8988T (cell line): ENCODE measurements around the gene ERVMER34-1.
A peak's percentile ranks its signal among the peaks of the same experiment; 100 is the strongest.

ENCODE experiments used
- DNase-seq: peaks from one replicate; pipeline ENCODE4 v3.0.0; 2011

ERVMER34-1 gene

DNA sequence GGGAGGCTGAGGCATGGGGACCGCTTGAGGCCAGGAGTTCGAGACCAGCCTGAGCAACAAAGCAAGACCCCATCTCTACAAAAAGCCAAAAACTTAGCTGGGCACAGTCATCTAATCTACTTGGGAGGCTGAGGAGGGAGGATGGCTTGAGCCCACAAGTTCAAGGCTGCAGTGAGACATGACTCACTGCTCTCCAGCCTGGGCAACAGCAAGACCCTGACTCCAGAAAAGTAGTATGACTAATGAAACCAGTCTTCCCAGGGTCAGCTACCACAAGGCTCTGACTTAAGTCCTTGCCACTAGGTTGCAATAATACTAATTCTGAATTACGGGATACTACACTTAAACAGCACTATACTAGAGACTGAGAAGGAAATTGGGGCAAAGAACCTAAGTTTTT is 33.1 kb downstream of the ERVMER34-1 start:
- no peak for DNase-seq

DNA sequence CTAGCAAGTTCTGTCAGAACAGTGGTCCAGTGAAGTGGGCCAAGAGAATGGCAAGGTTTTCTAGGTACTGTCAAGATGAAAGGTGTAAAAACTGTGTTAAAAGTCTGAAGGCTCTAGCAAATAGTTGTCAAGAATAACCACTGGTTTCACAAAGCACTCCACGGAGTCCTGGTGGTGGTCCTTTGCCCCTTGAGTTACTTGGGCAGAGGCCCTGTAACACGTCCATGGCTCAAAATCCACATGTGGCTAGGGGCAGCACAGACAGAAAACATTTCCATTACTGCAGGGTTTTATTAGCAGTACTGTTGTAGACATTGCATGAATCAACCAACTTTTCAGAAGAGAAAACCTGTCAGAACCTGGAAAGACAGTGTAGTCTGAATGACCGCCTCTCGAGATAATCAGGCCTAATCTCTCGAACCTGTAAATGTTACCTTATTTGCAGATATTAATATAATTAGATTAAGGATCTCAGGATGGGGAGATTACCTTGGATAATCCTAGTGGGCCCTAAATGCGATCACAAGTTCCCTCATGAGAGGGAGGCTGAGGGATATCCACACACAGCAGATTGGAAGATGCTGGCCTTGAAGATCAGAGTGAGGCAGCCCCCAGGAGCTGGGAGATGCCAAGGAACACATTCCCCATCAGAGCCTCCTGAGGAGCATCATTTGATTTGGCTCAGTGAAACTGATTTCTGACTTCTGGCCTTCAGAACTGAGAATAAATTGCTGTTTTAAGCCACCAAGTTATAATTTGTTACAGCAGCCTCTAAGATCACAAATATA is 34.7 kb downstream of the ERVMER34-1 start:
- DNase-seq: no peak

DNA sequence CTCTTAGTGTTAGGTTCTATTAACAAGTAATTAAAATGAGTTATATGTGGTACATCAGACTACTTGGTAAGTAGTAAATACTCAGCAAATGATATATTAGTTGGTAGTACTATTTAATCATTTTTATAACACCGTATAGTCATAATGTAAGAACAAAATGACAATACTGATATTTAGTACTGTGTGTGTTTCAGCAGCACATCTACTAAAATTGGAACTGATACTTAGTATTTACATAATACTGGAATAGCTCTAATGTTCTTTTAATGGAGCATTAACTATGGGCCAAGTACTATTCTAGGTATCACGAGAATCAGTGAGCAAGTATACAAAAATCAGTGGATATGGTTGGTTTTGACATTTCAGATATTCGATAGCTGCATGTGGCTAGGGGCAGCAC is 35.3 kb downstream of the ERVMER34-1 start:
- DNase-seq: no peak

DNA sequence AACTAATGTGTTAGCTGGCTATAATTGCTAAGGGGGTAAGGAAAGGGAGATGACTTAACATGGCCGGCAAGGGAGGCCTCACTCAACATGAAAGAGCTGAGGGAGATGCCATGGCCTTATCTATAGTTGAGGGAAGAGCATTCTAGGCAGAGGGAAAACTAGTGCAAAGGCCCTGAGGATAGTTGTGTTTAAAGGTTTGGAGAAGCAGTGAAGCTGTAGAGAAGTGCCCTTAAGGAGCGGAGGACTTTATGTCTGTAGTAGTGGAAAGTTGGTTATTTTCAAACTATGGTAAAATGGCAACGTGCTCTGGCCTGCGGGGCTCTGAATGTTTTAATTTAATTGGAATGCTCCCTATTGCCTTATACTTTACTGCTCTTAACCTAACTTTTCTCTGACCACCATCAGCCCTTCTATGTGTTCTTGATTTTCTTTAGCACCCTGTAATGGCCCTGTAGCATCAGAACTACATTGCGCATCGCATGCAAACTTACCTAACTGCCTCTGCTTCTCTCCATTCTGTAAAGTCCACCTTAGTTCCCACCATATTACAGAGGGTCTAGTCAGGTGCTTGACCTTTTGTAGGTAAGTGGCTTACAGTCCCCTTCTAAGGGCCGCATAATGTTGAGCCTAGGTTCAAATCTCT is 35.8 kb downstream of the ERVMER34-1 start:
- no peak for DNase-seq

DNA sequence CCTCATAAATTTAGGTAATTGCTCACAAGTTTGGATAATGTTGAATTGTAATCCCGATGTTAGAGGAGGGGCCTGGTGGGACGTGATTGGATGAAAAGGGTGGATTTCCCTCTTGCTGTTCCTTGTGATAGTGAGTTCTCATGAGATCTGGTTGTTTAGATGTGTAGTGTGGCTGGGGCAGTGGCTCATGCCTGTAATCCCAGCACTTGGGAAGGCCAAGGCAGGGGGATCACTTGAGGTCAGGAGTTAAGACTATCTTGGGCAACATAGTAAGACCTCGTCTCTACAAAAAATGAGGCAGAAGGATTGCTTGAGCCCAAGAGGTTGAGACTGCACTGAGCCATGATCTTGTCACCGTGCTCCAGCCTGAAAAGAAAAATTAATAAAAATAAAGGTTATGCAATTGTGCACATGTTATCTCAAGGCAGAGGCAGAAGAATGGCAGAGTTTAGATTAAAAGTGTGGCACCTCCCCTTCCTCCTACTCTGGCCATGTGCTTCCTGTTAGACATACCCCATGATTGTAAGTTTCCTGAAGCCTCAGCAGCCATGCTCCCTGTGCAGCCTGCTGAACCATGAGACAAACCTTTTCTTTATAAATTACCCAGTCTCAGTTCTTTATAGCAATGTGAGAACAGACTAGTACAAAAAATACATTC is 36.5 kb downstream of the ERVMER34-1 start:
- no peak for DNase-seq

DNA sequence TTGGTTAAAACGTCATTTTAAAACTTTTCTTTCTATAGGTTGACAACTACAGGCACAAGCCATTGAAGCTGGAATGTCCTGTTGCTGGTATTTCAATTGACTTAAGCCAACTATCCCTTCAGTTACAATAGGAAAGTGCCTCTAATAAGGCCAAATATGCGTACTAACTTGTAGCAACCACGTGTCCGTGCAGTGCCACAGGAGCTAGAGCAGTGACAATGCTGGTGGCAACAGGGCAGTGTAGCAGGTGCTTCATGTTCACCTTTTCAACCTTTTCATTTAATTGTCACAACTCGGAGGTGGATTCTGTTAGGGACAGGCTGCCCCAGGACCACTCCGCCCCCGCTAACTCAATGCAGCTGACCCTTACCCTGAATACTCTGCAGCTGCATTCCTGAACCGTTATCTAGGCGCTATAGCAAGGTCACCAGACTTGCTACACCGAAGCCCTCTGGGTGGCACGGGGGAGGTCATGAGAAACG is 37.7 kb downstream of the ERVMER34-1 start:
- no peak for DNase-seq

DNA sequence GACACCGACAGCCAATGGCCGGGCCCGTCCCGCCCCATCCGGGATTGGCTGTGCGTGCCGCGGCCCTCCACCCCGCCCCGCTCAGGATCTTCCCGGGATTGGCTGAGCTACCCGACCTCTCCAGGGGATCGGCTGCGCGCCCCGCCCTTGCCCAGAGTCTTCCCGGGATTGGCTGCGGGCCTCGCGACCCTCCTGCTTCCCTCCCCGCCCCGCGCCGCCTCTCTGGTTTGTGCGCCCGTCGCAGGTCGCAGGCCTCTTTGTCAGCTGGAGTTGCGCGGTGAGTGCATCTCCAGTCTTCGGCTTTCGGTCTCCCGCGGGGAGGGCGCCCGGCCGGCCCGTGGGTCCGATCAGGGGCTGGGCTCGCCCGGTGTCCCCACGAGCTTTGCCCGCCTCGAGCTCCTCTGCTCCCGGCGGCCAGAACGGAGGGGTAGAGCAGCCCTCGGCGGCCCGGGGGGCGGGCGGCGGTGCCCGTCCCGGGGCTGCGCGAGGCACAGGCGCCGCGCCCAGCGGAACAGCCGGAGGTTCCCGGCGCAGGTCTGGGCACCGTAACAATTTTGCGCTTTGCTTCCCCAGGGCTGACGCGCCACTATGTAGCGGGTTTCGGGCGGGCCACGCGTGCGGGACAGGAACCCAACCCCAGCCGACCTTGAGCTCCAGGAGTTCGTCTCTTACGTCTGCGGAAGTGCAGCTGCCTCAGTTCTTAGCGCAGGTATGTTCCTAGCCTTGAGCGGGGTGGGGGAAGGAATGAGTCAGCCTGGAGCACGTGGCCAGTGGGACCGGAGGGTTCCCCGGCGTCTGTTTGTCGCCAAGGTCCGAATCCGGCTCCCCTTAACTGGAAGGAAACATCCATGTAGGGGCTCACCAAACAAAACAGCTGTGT is 38.7 kb downstream of the ERVMER34-1 start:
- peak; percentile 88 for DNase-seq

DNA sequence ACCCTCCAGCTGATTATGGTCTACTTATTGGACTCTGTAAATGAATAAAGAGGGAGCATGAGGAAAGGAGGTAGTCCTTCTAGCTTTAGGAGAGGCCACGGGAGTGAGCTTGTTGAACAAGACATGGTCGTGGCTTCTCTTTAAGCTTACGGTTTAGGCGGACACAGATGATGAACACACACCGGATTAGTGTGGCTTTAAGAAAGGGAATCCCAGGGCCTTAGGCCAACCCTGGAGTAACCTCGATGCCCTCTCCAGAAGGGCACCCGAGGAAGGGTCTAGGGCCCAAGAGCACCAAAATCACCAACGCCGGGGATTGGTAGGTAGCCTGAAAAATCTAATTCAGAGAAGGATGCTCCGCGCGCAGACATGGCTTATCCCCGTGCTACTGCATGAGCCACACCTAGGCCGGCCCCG is 39.4 kb downstream of the ERVMER34-1 start:
- no peak for DNase-seq

DNA sequence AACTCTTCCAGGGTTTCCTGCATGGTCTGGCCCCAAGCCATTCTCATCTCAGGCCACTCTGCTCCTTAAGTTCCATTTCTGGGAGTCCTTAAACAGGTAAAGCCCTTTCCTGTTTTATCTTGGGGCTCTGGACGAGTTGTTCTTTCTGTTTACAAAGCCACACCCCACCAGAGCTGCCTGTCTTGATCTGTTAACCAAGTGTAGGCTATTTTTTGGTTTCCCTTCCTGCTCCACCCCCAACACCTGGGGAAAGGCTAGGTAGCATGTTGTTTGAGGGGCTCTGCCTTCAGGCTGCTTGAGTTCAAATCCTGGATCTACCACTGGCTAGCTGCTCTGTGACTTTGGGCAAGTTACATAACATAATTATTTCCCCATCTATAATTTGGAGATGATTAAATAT is 40.0 kb downstream of the ERVMER34-1 start:
- DNase-seq: no peak

DNA sequence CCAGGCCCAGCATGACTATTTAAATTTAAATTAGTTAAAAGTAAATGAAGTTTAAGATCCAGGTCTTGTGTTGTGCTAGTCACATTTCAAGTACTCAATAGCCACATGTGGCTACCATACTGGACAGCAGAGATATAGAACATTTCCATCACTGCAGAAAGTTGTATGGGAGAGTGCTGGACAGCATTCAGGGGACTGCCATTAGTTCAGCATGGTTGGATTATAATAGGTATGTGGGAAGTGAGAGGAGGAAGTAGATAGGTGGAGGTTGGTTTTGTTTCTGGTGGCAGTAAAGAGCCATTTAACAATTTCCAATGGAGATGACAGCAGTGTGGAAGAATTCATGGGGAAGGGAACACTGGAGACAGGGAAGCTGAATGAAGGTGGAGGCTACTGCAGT is 42.1 kb downstream of the ERVMER34-1 start:
- DNase-seq: no peak

DNA sequence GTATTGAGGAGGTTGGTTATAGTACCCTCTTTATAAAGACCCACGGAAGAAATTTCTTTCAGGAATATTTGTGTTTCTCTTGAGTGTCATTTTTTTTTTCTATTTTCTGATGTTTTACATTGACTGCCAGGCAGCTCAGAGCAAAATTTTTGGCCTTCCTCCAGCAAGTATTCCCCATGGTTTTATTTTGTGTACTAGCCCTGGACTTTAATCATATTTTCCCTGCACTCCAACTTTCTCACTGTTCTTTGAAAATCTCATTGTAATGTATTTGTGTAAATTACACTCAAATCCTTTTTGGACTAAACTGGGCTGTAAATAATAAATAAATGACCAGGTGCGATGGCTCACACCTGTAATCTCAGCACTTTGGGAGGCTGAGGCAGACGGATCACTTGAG is 46.6 kb downstream of the ERVMER34-1 start:
- DNase-seq: no peak

DNA sequence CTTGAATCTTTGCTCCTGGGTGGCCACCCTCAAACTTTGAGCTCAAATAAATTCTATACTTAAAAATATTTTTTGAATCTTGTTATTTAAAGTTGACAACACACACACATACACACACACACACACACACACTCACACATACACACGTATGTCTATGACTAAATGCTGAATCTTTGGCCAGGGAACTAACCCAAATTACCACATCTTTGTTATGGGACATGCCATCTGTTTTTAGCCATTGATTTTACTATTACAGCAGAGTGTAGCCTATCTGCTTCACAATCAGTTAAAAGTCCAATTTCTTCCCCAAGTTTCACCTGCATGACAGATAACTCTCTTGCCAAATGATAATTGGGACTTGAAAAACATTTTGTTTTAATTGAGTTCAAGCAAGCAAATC is 47.1 kb downstream of the ERVMER34-1 start:
- DNase-seq: no peak

DNA sequence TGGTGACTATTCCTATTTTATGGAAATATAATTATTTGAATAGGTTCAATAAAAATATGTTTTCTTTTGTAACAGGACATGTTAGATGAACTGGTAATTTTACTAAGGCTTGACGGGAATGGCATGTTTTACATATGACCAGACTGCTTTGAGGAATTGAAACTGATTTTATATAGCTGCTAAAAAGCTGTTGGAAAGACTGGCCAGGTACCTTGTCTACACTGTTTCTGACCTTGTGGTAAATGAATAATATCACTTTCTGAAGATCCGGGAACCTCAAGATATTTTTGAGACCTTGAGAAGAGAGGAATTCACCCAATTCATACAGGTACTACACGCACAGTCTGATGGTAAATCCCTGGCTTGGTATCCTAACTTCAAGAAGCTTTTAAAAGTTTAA is 50.0 kb downstream of the ERVMER34-1 start:
- no peak for DNase-seq

DNA sequence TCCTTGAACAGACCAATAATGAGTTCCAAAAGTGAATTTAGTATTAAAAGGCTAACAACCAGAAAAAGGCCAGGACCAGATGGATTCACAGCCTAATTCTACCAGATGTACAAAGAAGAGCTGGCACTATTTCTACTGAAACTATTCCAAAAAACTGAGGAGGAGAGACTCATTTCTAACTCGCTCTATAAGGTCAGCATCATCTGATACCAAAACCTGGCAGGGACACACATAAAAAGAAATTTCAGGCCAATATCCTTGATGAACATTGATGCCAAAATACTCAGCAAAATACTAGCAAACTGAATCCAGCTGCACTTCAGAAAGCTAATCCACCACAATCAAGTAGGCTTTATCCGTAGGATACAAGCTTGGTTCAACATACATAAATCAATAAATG is 56.3 kb downstream of the ERVMER34-1 start:
- DNase-seq: no peak

DNA sequence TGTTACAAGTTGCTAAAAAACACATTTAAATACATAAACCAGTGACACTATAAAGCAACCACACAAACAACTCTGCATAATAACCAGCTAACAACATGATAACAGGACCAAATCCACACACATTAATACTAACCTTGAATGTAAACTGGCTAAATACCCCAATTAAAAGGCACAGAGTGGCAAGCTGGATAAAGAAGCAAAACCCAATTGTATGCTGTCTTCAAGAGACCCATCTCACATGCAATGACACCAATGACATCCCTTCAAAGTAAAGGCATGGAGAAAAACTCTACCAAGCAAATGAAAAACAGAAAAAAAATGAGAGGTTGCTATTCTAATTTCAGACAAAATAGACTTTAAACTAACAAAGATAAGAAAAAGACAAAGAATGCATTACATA is 57.7 kb downstream of the ERVMER34-1 start:
- DNase-seq: no peak
